NCI-H345 treated with DMSO at 0.1 percent for 48 hours (cell line): ENCODE data around the gene ABHD2.
"Not testable (repeated sequence)": the region's sequence is repeated elsewhere in the genome, so short reads cannot be mapped to it uniquely, and the experiment has no call there.

Source experiments
- DNase-seq: peaks from one replicate; lab custom pipeline; 2025; ENCODE audit not compliant: unreplicated experiment; lab: John Stamatoyannopoulos, UW

The ABHD2 gene

GRCh38 chr15:89119489-89120478 is 31.5 kb downstream of the ABHD2 start:
- no peak for DNase-seq

- DNase-seq: not testable (repeated sequence)
These were observed 32.3 kb downstream of the ABHD2 start for GRCh38 chr15:89120479-89121000.

GRCh38 chr15:89121414-89121813 is 33.2 kb downstream of the ABHD2 start:
- DNase-seq: peak; percentile 1

GRCh38 chr15:89122505-89123180 is 34.4 kb downstream of the ABHD2 start:
- DNase-seq: no peak

GRCh38 chr15:89123181-89123525 is 34.9 kb downstream of the ABHD2 start:
- DNase-seq: no peak

GRCh38 chr15:89125088-89125826 is 37.0 kb downstream of the ABHD2 start:
- no peak for DNase-seq

GRCh38 chr15:89126009-89126408 is 37.8 kb downstream of the ABHD2 start:
- no peak for DNase-seq

- no peak for DNase-seq
These were observed 38.9 kb downstream of the ABHD2 start for GRCh38 chr15:89127054-89127702.

GRCh38 chr15:89128320-89129122 is 40.3 kb downstream of the ABHD2 start:
- no peak for DNase-seq

- peak; percentile 2 for DNase-seq
These were observed 41.0 kb downstream of the ABHD2 start for GRCh38 chr15:89129123-89129815.

GRCh38 chr15:89129816-89130134 is 41.5 kb downstream of the ABHD2 start:
- no peak for DNase-seq

- no peak for DNase-seq
These were observed 41.9 kb downstream of the ABHD2 start for GRCh38 chr15:89130201-89130600.

- no peak for DNase-seq
These were observed 43.5 kb downstream of the ABHD2 start for GRCh38 chr15:89131731-89132130.

- no peak for DNase-seq
These were observed 44.6 kb downstream of the ABHD2 start for GRCh38 chr15:89132611-89133507.

- not testable (repeated sequence) for DNase-seq
These were observed 47.3 kb downstream of the ABHD2 start for GRCh38 chr15:89135387-89136077.

GRCh38 chr15:89136078-89136806 is 48.0 kb downstream of the ABHD2 start:
- no peak for DNase-seq
